HAP-1 (cell line): Measurements from ENCODE around the gene FN1.

ENCODE experiments used
- DNase-seq, 2 experiments: peaks; one replicate each; pipeline ENCODE4 v3.0.0-alpha.2; 2016 to 2020; ENCODE audit warnings: low spot score in 2 of 2
- H3K27me3 ChIP-seq: fragments of 250-450 bp; sonication (Bioruptor Pico); 2 replicates; pipeline ENCODE4 v1.5.1; 2020; ENCODE audit warnings: low read depth, mild to moderate bottlenecking, moderate library complexity
- H3K36me3 ChIP-seq: fragments of 250-450 bp; sonication (Bioruptor Pico); replicated peaks from 2 replicates; pipeline ENCODE4 v1.5.1; 2020; ENCODE audit warnings: mild to moderate bottlenecking
- H3K4me1 ChIP-seq: fragments of 250-450 bp; sonication (Bioruptor Pico); 2 replicates; pipeline ENCODE4 v1.5.1; 2020; ENCODE audit warnings: mild to moderate bottlenecking
- H3K4me3 ChIP-seq: fragments of 250-450 bp; sonication (Bioruptor Pico); 2 replicates; pipeline ENCODE4 v1.5.1; 2020; ENCODE audit warnings: mild to moderate bottlenecking, moderate library complexity
- H3K9me3 ChIP-seq: fragments of 250-450 bp; sonication (Bioruptor Pico); 2 replicates; pipeline ENCODE4 v1.5.1; 2020; ENCODE audit warnings: mild to moderate bottlenecking, moderate library complexity
- in situ Hi-C: fragments of 300-500 bp; cut with MboI; formaldehyde crosslinking; loops from 3 replicates; pipeline ENCODE4 v1.14.3; 2020; ENCODE audit warnings: low sequenced_read_pairs, inconsistent platforms, mixed read lengths

The FN1 gene

DNA sequence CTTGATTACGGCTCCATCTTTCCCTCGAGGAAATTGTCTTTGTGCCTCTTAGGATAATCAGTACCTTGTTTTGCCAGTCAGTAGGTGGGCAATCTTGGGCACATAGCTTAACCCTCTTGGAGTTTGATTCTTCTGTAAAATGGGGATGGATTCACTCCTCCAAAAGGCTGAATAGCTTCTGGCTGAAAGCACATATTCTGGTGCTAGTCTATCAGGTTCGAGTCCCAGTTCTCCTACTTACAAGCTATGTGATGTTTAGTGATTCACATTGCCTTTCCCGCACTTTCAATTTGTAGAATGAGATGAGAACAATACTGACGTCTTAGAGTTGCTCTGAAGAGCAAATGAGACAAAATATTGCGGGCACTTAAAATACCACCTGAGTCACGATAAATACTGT, 80.1 kb downstream of the FN1 start:
- Histone ChIP-seq H3K9me3 (no peaks in the 10 kb centered on the region), H3K27me3 (no peaks in the 10 kb centered on the region), H3K36me3 (peaks cover 26% of the 10 kb centered on the region), H3K4me3 (no peak overlapping the region), H3K4me1 (no peaks in the 10 kb centered on the region)
- DNase-seq = no peak
- in situ Hi-C loops = no loop called here

DNA sequence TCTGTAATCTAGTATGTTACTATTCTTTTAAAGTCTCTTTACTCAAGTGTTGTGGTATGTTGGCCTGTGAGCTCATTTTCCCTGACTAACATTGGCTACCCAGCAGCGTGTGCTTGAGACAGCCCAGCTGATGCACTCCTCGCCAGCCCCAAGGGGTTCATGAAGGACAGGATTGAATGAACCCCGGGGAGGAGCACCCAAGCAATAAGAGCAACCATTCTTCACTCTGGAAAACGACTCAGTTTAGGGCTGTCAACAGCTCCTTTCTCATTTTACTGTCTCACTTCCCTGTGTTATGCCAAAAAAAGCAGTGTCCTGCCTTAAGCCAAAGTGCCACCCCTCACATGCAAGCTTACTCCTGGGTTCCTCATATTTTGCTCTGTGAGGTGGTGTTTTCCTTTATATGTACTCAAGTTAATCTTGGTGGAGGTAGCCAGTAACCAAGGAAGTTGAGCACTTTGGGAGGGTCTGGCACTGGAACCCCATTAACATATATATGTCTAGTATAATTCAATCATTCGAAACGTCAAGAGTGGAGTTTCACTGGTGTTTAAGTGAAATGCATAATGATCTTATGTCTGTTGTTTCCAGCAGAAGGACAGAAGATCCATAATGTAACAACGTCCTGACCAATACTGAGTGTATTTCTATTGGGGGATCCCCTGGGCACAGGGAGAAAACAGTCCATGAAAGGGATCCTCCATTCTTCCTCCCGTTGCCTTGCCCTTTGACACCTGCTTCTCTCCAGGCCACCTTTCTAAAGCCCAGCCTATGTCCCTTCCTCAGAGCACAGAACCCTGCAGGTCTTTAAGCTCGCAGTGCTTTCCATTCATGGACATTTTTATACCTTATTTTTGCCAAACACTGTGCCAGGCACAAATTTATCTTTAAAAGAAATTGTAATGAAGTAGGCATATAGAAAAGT, 80.8 kb downstream of the FN1 start:
- in situ Hi-C loops = no loop called here
- H3K9me3 ChIP-seq = no peaks in the 10 kb centered on the region
- no peak overlapping the region for H3K4me3 ChIP-seq
- H3K36me3 ChIP-seq = peaks cover 24% of the 10 kb centered on the region
- H3K4me1 ChIP-seq = no peaks in the 10 kb centered on the region
- DNase-seq = no peak
- H3K27me3 ChIP-seq = no peaks in the 10 kb centered on the region

DNA sequence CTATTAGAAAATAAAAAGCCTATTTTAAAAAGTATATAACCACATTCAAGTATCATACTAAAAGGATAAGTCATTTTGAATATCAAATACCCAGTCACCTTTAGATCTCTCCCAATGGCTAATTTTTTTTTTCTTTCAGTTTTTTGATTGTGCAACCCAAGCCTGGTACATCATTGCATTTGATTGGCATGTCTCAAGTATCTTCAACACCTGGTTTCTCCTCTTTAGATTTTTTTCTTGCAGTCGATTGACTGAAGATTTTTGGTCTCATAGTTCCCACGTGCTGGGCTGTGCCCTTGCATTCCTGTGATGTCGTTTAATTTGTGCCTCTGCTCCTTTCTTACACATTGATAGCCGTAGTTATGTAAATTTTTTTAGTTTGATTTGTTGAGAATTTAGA, 83.3 kb downstream of the FN1 start:
- DNase-seq = no peak
- no peaks in the 10 kb centered on the region for H3K27me3 ChIP-seq
- no peaks in the 10 kb centered on the region for H3K4me1 ChIP-seq
- in situ Hi-C loops = no loop called here
- H3K9me3 ChIP-seq = no peaks in the 10 kb centered on the region
- peaks cover 43% of the 10 kb centered on the region for H3K36me3 ChIP-seq
- no peak overlapping the region for H3K4me3 ChIP-seq

DNA sequence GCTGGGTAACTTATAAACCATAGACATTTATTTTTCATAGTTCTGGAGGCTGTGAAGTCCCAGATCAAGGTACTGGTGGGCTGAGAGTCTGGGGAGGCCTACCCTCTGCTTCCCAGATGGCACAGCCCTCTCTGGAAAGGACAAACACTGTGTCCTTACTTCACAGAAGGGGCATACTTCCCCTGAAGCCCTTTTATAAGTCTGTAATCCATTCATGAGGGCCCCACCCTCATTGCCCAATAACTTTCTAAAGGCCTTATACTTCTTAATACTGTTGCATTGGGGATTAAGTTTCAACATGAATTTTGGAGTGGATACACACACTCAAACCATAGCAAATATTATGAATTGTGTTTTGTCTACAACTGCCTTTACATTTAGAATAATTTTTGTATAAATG, 88.0 kb downstream of the FN1 start:
- Histone ChIP-seq H3K9me3 (no peaks in the 10 kb centered on the region), H3K27me3 (no peaks in the 10 kb centered on the region), H3K4me1 (no peaks in the 10 kb centered on the region), H3K4me3 (no peak overlapping the region), H3K36me3 (peaks cover 85% of the 10 kb centered on the region)
- in situ Hi-C loops = no loop called here
- no peak for DNase-seq

DNA sequence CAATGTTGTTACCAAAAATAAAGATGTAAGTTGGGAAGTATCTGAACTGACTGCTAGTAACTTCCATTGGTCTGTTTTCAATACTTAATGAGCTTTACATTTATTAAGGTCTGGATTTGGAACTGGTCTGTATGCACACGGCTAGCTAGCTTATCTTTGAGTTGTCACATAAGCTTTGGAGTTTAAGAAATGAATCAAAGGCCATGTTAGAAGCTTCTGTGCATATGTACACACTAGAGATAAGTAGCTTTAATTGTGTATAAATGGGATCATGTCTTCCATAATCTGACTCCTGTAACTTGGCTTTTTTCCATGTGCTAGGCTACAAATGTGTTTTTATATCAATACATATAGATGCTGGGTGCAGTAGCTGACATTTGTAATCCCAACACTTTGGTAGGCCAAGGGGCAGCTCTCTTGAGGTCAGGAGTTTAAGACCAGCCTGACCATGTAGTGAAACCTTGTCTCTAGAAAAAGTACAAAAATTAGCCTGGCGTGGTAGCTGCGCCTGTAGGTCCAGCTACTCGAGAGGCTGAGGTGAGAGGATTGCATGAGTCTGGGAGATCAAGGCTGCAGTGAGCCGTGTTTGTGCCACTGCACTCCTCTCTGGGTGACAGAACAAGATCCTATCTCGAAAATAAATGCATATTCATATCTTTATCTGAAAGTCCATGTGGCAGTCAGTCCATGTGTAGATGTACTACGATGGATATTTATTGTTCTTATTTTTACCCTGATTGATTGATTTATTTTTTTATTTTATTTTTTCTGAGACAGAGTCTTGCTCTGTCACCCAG, 96.8 kb downstream of the FN1 start:
- in situ Hi-C loops = no loop called here
- no peak overlapping the region for H3K4me3 ChIP-seq
- H3K4me1 ChIP-seq = no peaks in the 10 kb centered on the region
- H3K36me3 ChIP-seq = peaks cover 83% of the 10 kb centered on the region
- no peak for DNase-seq
- no peaks in the 10 kb centered on the region for H3K9me3 ChIP-seq
- H3K27me3 ChIP-seq = no peaks in the 10 kb centered on the region

DNA sequence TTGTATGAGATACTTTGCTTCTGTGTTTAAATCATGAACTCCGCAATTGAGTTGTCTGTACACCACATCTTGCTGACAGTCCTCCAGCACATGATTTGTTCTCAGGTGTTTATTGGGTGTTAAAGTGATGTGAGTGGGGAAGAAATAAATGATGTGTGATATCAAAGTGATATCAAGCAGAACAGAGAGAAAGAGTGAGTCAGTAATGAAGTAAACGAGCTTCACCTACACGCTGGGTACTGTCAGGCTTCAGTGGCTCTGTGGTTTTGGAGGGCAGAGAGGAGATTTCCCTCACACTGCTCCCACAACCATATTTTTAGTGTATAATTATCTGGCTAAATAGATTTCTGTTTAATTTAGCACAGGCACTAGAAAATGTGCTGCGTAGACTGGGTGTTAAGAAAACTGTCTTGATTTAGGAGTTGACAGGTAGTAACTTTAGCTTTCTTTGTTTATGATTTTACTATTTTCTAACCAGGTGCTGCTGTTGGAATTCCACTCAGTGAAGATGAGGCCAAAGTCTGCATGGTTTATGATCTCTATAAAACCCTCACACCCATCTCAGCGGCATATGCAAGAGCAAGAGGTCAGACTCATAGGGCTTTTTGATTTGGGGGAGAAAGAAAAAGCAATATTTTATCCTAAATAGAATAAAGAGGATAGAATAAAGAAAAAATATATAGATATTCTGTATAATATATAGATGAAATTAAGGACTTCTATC, 102.8 kb downstream of the FN1 start:
- in situ Hi-C loops = no loop called here
- DNase-seq = no peak
- Histone ChIP-seq H3K4me3 (no peak overlapping the region), H3K9me3 (no peaks in the 10 kb centered on the region), H3K4me1 (no peaks in the 10 kb centered on the region), H3K27me3 (no peaks in the 10 kb centered on the region), H3K36me3 (peaks cover 86% of the 10 kb centered on the region)

DNA sequence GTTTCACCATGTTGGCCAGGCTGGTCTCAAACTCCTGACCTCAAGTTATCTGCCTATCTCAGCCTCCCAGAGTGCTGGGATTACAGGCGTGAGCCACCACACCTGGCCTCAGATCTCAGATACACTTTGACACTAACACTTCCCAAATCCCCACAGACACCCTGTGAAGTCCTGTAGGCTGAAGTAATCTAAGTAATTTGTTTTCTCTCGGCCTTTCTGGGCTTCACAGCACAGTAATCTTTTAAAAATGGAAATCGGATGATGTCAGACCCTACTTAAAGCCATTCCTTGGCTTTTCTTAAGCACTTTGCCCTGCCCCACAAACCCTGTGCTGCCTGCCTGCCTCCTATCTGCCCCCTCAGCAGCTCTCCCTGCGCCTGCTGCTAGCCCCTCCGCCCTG, 107.8 kb downstream of the FN1 start:
- no peak for DNase-seq
- in situ Hi-C loops = no loop called here
- H3K4me1 ChIP-seq = no peaks in the 10 kb centered on the region; the same call in 1 of the 2 replicates
- peaks cover 94% of the 10 kb centered on the region for H3K36me3 ChIP-seq
- H3K27me3 ChIP-seq = no peaks in the 10 kb centered on the region
- no peaks in the 10 kb centered on the region for H3K9me3 ChIP-seq
- H3K4me3 ChIP-seq = no peak overlapping the region

DNA sequence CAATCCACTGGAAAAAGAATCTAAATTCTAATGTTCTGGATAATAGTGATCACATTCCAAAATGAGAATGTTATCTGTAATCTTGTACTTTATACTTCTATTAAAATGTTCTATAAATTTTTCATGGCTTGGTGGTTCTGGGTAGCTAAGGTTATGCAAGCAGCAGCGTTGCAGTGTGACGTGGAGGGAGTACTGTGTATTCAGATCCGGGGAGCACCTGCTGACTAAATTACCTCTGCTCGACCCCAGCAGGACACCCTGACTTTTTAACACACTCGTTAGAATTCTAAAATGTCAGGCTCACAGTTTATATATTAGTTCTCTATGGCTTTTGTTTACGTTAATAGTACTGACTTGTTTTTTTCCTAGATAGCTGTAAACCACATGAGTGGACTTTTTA, 111.1 kb downstream of the FN1 start:
- Histone ChIP-seq H3K4me1 (no peaks in the 10 kb centered on the region; the same call in 1 of the 2 replicates), H3K36me3 (peaks cover 99% of the 10 kb centered on the region), H3K27me3 (no peaks in the 10 kb centered on the region), H3K9me3 (no peaks in the 10 kb centered on the region), H3K4me3 (no peak overlapping the region)
- no peak for DNase-seq
- in situ Hi-C loops = no loop called here

DNA sequence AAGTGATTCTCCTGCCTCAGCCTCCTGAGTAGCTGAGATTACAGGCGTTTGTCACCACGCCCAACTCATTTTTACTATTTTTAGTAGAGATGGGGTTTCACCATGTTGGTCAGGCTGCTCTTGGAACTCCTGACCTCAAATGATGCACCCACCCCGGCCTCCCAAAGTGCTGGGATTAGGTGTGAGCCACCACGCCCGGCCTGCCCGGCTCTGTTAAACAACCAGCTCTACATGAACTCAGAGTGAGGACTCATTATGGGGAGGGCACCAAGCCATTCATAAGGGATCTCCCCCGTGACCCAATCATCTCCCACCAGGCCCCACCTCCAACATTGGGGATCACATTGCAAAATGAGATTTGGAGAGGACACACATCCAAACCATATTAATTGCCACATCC, 115.2 kb downstream of the FN1 start:
- no peak for DNase-seq
- Histone ChIP-seq H3K4me1 (no peaks in the 10 kb centered on the region; the same call in 1 of the 2 replicates), H3K9me3 (no peaks in the 10 kb centered on the region), H3K27me3 (no peaks in the 10 kb centered on the region), H3K36me3 (peaks cover 98% of the 10 kb centered on the region), H3K4me3 (no peak overlapping the region)
- in situ Hi-C loops = no loop called here

DNA sequence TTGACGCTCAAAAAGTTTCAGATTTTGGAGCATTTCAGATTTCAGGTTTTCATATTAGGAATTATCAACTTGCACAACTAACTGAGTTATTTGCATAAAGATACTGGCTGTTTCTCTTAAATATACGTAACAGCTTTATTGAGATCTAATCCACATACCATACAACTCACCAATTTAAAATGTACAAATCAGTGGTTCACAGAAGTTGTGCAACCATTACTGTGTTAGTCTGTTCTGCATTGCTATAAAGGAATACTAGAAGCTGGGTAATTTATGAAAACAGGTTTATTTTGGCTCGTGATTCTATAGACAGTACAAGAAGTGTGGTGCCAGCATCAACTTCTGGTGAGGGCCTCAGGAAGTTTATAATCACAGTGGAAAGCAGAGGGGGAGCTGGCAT, 115.8 kb downstream of the FN1 start:
- in situ Hi-C loops = no loop called here
- Histone ChIP-seq H3K27me3 (no peaks in the 10 kb centered on the region), H3K9me3 (no peaks in the 10 kb centered on the region), H3K4me3 (no peak overlapping the region), H3K4me1 (no peaks in the 10 kb centered on the region; the same call in 1 of the 2 replicates), H3K36me3 (peaks cover 98% of the 10 kb centered on the region)
- DNase-seq = no peak

DNA sequence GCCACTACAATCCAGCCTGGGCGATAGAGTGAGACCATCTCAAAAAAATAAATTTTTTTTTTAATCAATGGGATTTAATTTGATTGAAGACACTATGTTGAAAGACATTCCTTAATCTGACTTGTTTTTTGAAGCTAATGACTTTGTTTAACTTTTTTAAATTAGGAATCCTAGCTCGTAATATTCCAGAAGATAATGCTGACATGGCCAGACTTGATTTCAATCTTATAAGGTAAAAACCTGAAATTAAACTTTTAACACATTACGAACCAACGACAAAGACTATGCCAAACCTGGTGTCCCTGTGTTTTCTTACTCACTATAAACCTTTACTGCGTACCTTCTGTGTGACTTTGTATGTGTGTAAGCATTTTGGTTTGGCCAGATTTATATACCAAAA, 116.4 kb downstream of the FN1 start:
- H3K4me1 ChIP-seq = no peaks in the 10 kb centered on the region; the same call in 1 of the 2 replicates
- H3K27me3 ChIP-seq = no peaks in the 10 kb centered on the region
- no peak overlapping the region for H3K4me3 ChIP-seq
- no peak for DNase-seq
- H3K36me3 ChIP-seq = peaks cover 98% of the 10 kb centered on the region
- no peaks in the 10 kb centered on the region for H3K9me3 ChIP-seq
- in situ Hi-C loops = no loop called here

DNA sequence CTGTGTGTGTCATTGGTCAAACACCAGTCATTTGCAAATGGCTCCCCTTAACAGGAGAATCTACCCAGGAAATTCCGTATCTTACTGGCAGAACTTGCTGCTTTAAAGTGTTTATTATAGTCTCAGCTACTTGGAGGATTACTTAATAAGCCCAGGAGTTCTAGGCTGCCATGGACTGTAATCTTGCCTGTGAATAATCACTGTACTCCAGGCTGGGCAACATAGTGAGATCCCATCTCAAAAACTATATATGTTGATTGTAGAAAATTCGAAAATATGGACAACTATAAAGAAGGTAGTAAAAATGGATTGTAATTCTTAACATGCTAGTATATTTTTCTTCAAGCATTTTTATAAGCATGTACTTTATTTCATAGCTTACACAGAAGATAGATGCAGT, 119.5 kb downstream of the FN1 start:
- Histone ChIP-seq H3K27me3 (no peaks in the 10 kb centered on the region), H3K9me3 (no peaks in the 10 kb centered on the region), H3K4me3 (no peak overlapping the region), H3K4me1 (peaks cover 12% of the 10 kb centered on the region), H3K36me3 (peaks cover 81% of the 10 kb centered on the region)
- no peak for DNase-seq
- in situ Hi-C loops = no loop called here

DNA sequence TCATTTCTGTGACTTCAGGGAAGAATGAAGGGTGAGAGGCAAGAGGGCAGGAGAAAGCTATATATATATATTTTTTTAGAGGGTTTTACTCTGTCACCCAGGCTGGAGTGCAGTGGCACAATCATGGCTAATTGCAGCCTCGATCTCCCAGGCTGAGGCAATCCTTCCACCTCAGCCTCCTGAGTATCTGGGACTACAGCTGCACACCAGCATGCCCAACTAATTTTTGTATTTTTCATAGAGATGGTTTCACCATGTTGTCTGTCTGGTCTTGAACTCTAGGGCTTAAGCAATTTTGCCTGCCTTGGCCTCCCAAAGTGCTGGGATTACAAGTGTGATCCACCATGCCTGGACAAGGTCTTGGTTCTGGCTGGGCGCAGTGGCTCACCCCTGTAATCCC, 120.6 kb downstream of the FN1 start:
- Histone ChIP-seq H3K27me3 (no peaks in the 10 kb centered on the region), H3K4me3 (no peak overlapping the region), H3K4me1 (peaks cover 14% of the 10 kb centered on the region), H3K9me3 (no peaks in the 10 kb centered on the region), H3K36me3 (peaks cover 71% of the 10 kb centered on the region)
- DNase-seq = no peak
- in situ Hi-C loops = no loop called here

DNA sequence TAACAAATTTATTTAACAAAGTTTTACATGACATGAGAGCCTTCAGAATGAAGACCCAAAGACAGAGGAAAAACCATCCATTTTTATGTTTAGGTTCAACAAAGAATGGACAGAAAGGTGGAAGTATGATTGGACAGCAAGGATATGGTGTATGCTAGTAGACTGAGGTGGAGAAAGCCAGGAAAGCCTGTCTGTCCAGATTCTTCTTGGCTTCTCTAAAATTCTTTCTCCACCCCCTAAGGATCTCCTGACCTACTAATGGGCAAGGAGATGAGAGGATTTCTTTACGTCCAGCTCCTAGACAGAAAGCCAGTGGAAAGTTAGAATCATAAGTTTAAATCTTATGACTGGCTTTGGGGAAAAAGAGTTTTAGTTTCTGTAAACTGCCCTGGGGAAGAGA, 121.0 kb downstream of the FN1 start:
- Histone ChIP-seq H3K36me3 (peaks cover 67% of the 10 kb centered on the region), H3K4me1 (peaks cover 14% of the 10 kb centered on the region), H3K4me3 (no peak overlapping the region), H3K27me3 (no peaks in the 10 kb centered on the region), H3K9me3 (no peaks in the 10 kb centered on the region)
- in situ Hi-C loops = no loop called here
- no peak for DNase-seq
